Measurements from ENCODE around the gene UBR4.

DNA sequence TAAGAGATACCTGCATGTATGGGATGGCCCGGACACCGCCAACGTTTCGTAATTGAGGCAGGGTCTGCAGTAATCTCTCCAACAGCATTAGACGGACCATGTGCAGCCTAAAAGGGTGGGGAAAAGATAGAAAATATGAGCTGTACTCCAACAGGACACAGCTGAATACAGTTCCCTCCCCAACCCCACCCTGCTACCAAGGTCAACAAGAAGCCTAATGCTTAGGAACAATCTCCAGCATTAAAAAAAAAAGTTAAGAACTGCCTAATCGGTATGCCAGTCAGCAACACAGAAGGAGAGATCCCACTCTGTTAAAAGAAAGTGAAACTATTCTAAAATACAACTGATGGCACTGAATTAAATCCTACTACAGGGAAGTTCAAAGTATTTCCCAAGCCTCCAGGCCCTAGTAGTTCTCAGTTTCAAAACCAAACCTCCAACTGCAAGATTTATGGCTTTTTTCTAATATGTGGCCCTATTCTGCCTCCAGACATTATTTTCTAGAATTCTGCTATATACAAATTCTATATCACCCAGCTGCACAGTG lies 81.0 kb downstream of the UBR4 start:
- TF ChIP-seq, protein P1, sequence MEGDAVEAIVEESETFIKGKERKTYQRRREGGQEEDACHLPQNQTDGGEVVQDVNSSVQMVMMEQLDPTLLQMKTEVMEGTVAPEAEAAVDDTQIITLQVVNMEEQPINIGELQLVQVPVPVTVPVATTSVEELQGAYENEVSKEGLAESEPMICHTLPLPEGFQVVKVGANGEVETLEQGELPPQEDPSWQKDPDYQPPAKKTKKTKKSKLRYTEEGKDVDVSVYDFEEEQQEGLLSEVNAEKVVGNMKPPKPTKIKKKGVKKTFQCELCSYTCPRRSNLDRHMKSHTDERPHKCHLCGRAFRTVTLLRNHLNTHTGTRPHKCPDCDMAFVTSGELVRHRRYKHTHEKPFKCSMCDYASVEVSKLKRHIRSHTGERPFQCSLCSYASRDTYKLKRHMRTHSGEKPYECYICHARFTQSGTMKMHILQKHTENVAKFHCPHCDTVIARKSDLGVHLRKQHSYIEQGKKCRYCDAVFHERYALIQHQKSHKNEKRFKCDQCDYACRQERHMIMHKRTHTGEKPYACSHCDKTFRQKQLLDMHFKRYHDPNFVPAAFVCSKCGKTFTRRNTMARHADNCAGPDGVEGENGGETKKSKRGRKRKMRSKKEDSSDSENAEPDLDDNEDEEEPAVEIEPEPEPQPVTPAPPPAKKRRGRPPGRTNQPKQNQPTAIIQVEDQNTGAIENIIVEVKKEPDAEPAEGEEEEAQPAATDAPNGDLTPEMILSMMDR (IDR thresholded peaks at IDR 0.05): no peak
- TF ChIP-seq POLR2A (IDR thresholded peaks at IDR 0.05; ENCODE audit: low read depth): no peak
- TF ChIP-seq POLR2AphosphoS5 (IDR thresholded peaks at IDR 0.05): no peak
- TF ChIP-seq EP300 (IDR thresholded peaks at IDR 0.05): no peak

All from esophagus muscularis mucosa (tissue), 4 donors.